Measurements from ENCODE around the gene SGSH. TPM values are rescaled to one million over a fixed set of nuclear protein-coding genes. Genes with fewer than 3 reads are reported as not detected.
A peak's percentile ranks its signal among the peaks of the same experiment; 100 is the strongest.

SGSH gene
- total RNA-seq, 2 donors from 2014 or later, result 40.4 to 42.5 TPM

DNA sequence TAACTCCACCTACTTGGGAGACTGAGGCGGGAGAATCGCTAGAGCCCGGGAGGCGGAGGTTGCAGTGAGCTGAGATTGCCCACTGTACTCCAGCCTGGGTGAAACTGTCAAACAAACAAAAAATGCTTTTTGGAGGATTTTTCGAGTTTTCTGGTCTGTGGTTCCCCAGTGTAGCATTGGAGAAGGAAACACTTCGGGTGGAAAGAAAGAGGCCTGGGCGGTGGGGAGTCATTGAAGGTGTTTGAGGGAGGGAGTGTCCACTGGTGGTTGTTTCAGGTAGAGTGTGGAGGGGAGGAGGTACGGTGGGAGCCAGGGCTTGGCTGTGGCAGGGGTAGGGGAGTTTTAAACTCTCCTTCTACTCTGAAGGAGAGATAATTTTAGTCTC is 41.8 kb upstream of the SGSH start:
- H3K4me3 Mint-ChIP-seq, result peak overlapping the region; percentile 82
- 36 to 45% methylated on average over 7 to 8 of the region's 8 CpGs for WGBS, 2 experiments (ENCODE audit: insufficient coverage in 1 of 2, insufficient read length in 1 of 2)
- peak overlapping the region; percentile 84 for H3K4me3 ChIP-seq (ENCODE audit: low read length)
- no peaks in the 10 kb centered on the region for H3K9me3 ChIP-seq (ENCODE audit: control insufficient read depth, low read length)
- H3K27ac ChIP-seq (ENCODE audit: low read depth, low read length), result peak overlapping the region; percentile 68
- H3K27ac Mint-ChIP-seq, result peak overlapping the region; percentile 91
- H3K4me1 ChIP-seq (ENCODE audit: control insufficient read depth, insufficient read depth, low read length), result peaks cover 15% of the 10 kb centered on the region
- H3K9ac ChIP-seq (ENCODE audit: extremely low read depth, low read length, poor library complexity, severe bottlenecking), result peak overlapping the region; percentile 94
- H3K27me3 Mint-ChIP-seq (ENCODE audit: insufficient read depth), result no peaks in the 10 kb centered on the region
- peaks cover 19% of the 10 kb centered on the region for H3K36me3 Mint-ChIP-seq (ENCODE audit: low read depth)
- no peaks in the 10 kb centered on the region for H3K27me3 ChIP-seq (ENCODE audit: control insufficient read depth, insufficient read depth, low read length, poor library complexity, severe bottlenecking)
- no peaks in the 10 kb centered on the region for H3K9me3 Mint-ChIP-seq
- peaks cover 22% of the 10 kb centered on the region for H3K36me3 ChIP-seq (ENCODE audit: control insufficient read depth, insufficient read depth, low read length)
- H3K4me1 Mint-ChIP-seq, result peaks cover 31% of the 10 kb centered on the region
- no peak for DNase-seq
- TF ChIP-seq, protein P1, sequence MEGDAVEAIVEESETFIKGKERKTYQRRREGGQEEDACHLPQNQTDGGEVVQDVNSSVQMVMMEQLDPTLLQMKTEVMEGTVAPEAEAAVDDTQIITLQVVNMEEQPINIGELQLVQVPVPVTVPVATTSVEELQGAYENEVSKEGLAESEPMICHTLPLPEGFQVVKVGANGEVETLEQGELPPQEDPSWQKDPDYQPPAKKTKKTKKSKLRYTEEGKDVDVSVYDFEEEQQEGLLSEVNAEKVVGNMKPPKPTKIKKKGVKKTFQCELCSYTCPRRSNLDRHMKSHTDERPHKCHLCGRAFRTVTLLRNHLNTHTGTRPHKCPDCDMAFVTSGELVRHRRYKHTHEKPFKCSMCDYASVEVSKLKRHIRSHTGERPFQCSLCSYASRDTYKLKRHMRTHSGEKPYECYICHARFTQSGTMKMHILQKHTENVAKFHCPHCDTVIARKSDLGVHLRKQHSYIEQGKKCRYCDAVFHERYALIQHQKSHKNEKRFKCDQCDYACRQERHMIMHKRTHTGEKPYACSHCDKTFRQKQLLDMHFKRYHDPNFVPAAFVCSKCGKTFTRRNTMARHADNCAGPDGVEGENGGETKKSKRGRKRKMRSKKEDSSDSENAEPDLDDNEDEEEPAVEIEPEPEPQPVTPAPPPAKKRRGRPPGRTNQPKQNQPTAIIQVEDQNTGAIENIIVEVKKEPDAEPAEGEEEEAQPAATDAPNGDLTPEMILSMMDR (conservative IDR thresholded peaks at IDR 0.05), result no peak

DNA sequence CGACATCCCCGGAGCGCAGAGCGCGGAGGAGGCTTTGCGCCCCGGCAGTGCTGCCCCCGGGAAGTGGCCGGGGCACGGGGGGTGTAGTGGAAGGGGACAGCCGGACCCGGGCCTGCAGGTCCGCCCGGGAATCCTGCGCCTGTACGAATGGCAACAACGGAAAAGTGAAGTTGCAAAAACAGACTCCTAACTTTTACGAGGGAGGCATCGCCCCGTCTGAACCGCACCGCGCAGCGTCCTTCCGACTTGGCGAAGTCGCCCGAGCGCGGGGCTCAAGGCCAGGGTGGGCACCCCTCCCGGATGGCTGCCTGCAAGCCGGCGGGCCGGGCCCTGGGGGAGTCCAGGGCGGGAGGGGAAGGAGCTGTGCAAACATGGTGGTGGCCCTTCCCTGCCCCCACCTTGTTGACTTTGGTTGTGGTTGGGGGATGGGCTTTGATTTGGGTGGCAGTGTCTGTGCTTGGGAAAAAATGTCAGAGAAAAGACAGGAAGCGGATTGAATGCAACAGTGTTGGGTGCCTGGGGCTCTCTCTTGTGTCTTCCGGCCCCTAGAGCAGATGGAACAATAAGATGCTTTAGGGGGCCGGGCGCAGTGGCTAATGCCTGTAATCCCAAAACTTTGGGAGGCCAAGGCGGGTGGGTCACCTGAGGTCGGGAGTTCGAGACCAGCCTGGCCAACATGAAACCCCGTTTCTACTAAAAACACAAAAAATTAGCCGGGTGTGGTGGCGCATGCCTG is 41.2 kb upstream of the SGSH start:
- TF ChIP-seq, protein P1 (conservative IDR thresholded peaks at IDR 0.05), result no peak
- H3K27me3 ChIP-seq (ENCODE audit: control insufficient read depth, insufficient read depth, low read length, poor library complexity, severe bottlenecking), result no peaks in the 10 kb centered on the region
- H3K27me3 Mint-ChIP-seq (ENCODE audit: insufficient read depth), result no peaks in the 10 kb centered on the region
- H3K36me3 Mint-ChIP-seq (ENCODE audit: low read depth), result peaks cover 18% of the 10 kb centered on the region
- peak overlapping the region; percentile 88 for H3K27ac ChIP-seq (ENCODE audit: low read depth, low read length)
- DNase-seq, result peak; percentile 96
- H3K4me3 Mint-ChIP-seq, result peak overlapping the region; percentile 82
- H3K4me1 Mint-ChIP-seq, result peaks cover 31% of the 10 kb centered on the region
- H3K4me1 ChIP-seq (ENCODE audit: control insufficient read depth, insufficient read depth, low read length), result peaks cover 15% of the 10 kb centered on the region
- H3K4me3 ChIP-seq (ENCODE audit: low read length), result peak overlapping the region; percentile 84
- no peaks in the 10 kb centered on the region for H3K9me3 ChIP-seq (ENCODE audit: control insufficient read depth, low read length)
- peak overlapping the region; percentile 91 for H3K27ac Mint-ChIP-seq
- H3K9me3 Mint-ChIP-seq, result no peaks in the 10 kb centered on the region
- WGBS, 2 experiments (ENCODE audit: insufficient coverage in 1 of 2, insufficient read length in 1 of 2), result 1 to 3% methylated on average over 29 to 45 of the region's 45 CpGs
- H3K36me3 ChIP-seq (ENCODE audit: control insufficient read depth, insufficient read depth, low read length), result peaks cover 16% of the 10 kb centered on the region
- peak overlapping the region; percentile 94 for H3K9ac ChIP-seq (ENCODE audit: extremely low read depth, low read length, poor library complexity, severe bottlenecking)

DNA sequence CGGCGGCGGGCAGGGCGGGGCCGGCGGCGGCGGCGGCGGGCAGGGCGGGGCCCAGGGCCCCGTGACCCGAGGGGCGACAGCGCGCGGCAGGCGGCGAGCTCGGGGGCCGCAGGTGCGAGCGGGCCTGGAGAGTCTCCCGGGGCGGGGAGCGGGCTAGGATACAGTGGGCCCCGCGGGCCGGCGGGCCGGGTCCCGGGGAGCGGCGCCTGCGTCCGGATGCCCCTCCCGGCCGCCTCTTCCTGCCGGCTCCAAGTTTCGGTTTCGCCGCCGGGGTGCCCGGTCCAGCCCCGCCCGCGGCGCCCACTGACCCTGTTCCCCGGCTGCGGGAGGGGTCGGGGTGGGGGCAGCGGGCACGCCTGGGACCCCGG is 40.6 kb upstream of the SGSH start, which contains the start of gene RNF213:
Gene RNF213, plus strand, starts transcription at position 62 of the 368 bp plus-strand sequence. CDS start 2,830 bp downstream, outside the sequence.
- Histone ChIP-seq H3K36me3 (ENCODE audit: control insufficient read depth, insufficient read depth, low read length) (peaks cover 11% of the 10 kb centered on the region), H3K27ac (ENCODE audit: low read depth, low read length) (peak within 1 kb of the TSS; percentile 88), H3K9me3 (ENCODE audit: control insufficient read depth, low read length) (no peaks in the 10 kb centered on the region), H3K4me1 (ENCODE audit: control insufficient read depth, insufficient read depth, low read length) (peaks cover 15% of the 10 kb centered on the region), H3K9ac (ENCODE audit: extremely low read depth, low read length, poor library complexity, severe bottlenecking) (peak within 1 kb of the TSS; percentile 94), H3K4me3 (ENCODE audit: low read length) (peak within 1 kb of the TSS; percentile 84), H3K27me3 (ENCODE audit: control insufficient read depth, insufficient read depth, low read length, poor library complexity, severe bottlenecking) (no peaks in the 10 kb centered on the region)
- H3K4me3 Mint-ChIP-seq, result peak within 1 kb of the TSS; percentile 82
- H3K27ac Mint-ChIP-seq, result peak within 1 kb of the TSS; percentile 91
- H3K36me3 Mint-ChIP-seq (ENCODE audit: low read depth), result peaks cover 14% of the 10 kb centered on the region
- no peaks in the 10 kb centered on the region for H3K9me3 Mint-ChIP-seq
- peaks cover 31% of the 10 kb centered on the region for H3K4me1 Mint-ChIP-seq
- WGBS, 2 experiments (ENCODE audit: insufficient coverage in 1 of 2, insufficient read length in 1 of 2), result 0% methylated on average over 9 to 49 of the region's 54 CpGs
- H3K27me3 Mint-ChIP-seq (ENCODE audit: insufficient read depth), result no peaks in the 10 kb centered on the region
- TF ChIP-seq, protein P1 (conservative IDR thresholded peaks at IDR 0.05), result no peak
- DNase-seq, result peak; percentile 84
